WTC11 (cell line): ENCODE measurements around the gene GUCY1A2. TPM values are rescaled to one million over a fixed set of nuclear protein-coding genes. Genes with fewer than 3 reads are reported as not detected.

Experiments
- ATAC-seq: fragments of 200-7000 bp; cut with Tn5 transposase; 2 replicates; pipeline ENCODE4 v1.10.0; 2021; ENCODE audit warnings: mild to moderate bottlenecking, moderate library complexity
- CTCF ChIA-PET: fragments of 300-600 bp; sonication (Branson Sonifier 250); formaldehyde crosslinking; loops from one replicate; lab custom pipeline; 2021; ENCODE audit warnings: antibody characterized with exemption; lab: Charles Lee
- POLR2A ChIA-PET: fragments of 350-600 bp; sonication (Branson Sonifier 250); formaldehyde crosslinking; loops from one replicate; lab custom pipeline; 2021; ENCODE audit warnings: antibody characterized with exemption; lab: Charles Lee
- DNase-seq: peaks from one replicate; pipeline ENCODE4 v3.0.0; 2021; ENCODE audit warnings: low spot score
- H3K27ac Mint-ChIP-seq: 2 replicates; pipeline ENCODE4 v1.8.0; 2021; ENCODE audit warnings: mixed read lengths
- H3K27me3 Mint-ChIP-seq: 2 replicates; pipeline ENCODE4 v1.8.0; 2021; ENCODE audit warnings: low read depth, mild to moderate bottlenecking, moderate library complexity, mixed read lengths
- H3K36me3 Mint-ChIP-seq: 2 replicates; pipeline ENCODE4 v1.8.0; 2021; ENCODE audit warnings: mixed read lengths
- H3K4me1 Mint-ChIP-seq: 2 replicates; pipeline ENCODE4 v1.8.0; 2022; ENCODE audit warnings: mixed read lengths
- H3K4me3 Mint-ChIP-seq: 2 replicates; pipeline ENCODE4 v1.8.0; 2021; ENCODE audit warnings: mild to moderate bottlenecking, moderate library complexity, mixed read lengths
- H3K9me3 Mint-ChIP-seq: 2 replicates; pipeline ENCODE4 v1.8.0; 2021; ENCODE audit warnings: mixed read lengths
- CDX4 ChIP-seq: fragments of 250-450 bp; sonication (Bioruptor Pico); IDR thresholded peaks from 2 replicates; pipeline ENCODE4 v1.9.0; 2021; ENCODE audit warnings: moderate library complexity, mild to moderate bottlenecking, inconsistent platforms, borderline replicate concordance
- CREM ChIP-seq: sonication (generic); formaldehyde crosslinking; IDR thresholded peaks from 2 replicates; pipeline ENCODE4 v1.8.1; 2022; ENCODE audit warnings: mild to moderate bottlenecking, missing genetic modification reagents, moderate library complexity
- ERG ChIP-seq: fragments of 250-450 bp; sonication (Bioruptor Pico); IDR thresholded peaks from 2 replicates; pipeline ENCODE4 v1.8.0; 2021; ENCODE audit warnings: mild to moderate bottlenecking
- GRHL2 ChIP-seq: fragments of 250-450 bp; sonication (Bioruptor Pico); IDR thresholded peaks from 2 replicates; pipeline ENCODE4 v1.8.0; 2022; ENCODE audit warnings: mild to moderate bottlenecking, moderate library complexity; ENCODE audit not compliant: insufficient replicate concordance, severe bottlenecking
- IRF1 ChIP-seq: sonication (generic); formaldehyde crosslinking; IDR thresholded peaks from 2 replicates; pipeline ENCODE4 v1.8.0; 2023; ENCODE audit warnings: missing genetic modification reagents
- IRF2 ChIP-seq: sonication (generic); formaldehyde crosslinking; IDR thresholded peaks from 2 replicates; pipeline ENCODE4 v1.8.0; 2022; ENCODE audit warnings: low read depth, missing genetic modification reagents, borderline replicate concordance
- JAZF1 ChIP-seq: fragments of 250-450 bp; sonication (Bioruptor Pico); IDR thresholded peaks from 2 replicates; pipeline ENCODE4 v1.9.0; 2021; ENCODE audit warnings: moderate library complexity, mild to moderate bottlenecking, inconsistent platforms
- NFATC4 ChIP-seq: fragments of 250-450 bp; sonication (Bioruptor Pico); IDR thresholded peaks from 2 replicates; pipeline ENCODE4 v1.9.0; 2021; ENCODE audit warnings: mild to moderate bottlenecking
- NFE2L1 ChIP-seq: sonication (generic); formaldehyde crosslinking; IDR thresholded peaks from 2 replicates; pipeline ENCODE4 v1.8.1; 2023; ENCODE audit warnings: missing genetic modification reagents
- PRDM15 ChIP-seq: sonication (generic); formaldehyde crosslinking; IDR thresholded peaks from 2 replicates; pipeline ENCODE4 v1.8.0; 2022; ENCODE audit warnings: missing genetic modification reagents
- SMAD4 ChIP-seq: sonication (generic); formaldehyde crosslinking; IDR thresholded peaks from 2 replicates; pipeline ENCODE4 v1.8.0; 2022; ENCODE audit warnings: mild to moderate bottlenecking, missing genetic modification reagents
- SP1 ChIP-seq: sonication (generic); formaldehyde crosslinking; conservative IDR thresholded peaks from 2 replicates; pipeline ENCODE4 v1.8.1; 2022; ENCODE audit warnings: missing genetic modification reagents
- TCF7 ChIP-seq: sonication (generic); formaldehyde crosslinking; IDR thresholded peaks from 2 replicates; pipeline ENCODE4 v1.8.0; 2022; ENCODE audit warnings: mild to moderate bottlenecking, low read depth, missing genetic modification reagents, moderate library complexity
- TEAD4 ChIP-seq: sonication (generic); formaldehyde crosslinking; IDR thresholded peaks from 2 replicates; pipeline ENCODE4 v1.8.0; 2022; ENCODE audit warnings: mild to moderate bottlenecking, missing genetic modification reagents
- ZNF281 ChIP-seq: sonication (generic); formaldehyde crosslinking; IDR thresholded peaks from 2 replicates; pipeline ENCODE4 v1.8.0; 2023; ENCODE audit warnings: mild to moderate bottlenecking, missing genetic modification reagents
- ZNF396 ChIP-seq: fragments of 250-450 bp; sonication (Bioruptor Pico); IDR thresholded peaks from 2 replicates; pipeline ENCODE4 v1.8.0; 2021; ENCODE audit warnings: mild to moderate bottlenecking, moderate library complexity, borderline replicate concordance
- ZNF425 ChIP-seq: fragments of 250-450 bp; sonication (Bioruptor Pico); conservative IDR thresholded peaks from 2 replicates; pipeline ENCODE4 v1.9.0; 2021; ENCODE audit warnings: mild to moderate bottlenecking
- ZNF532 ChIP-seq: fragments of 250-450 bp; sonication (Bioruptor Pico); IDR thresholded peaks from 2 replicates; pipeline ENCODE4 v1.9.0; 2021; ENCODE audit warnings: mild to moderate bottlenecking, borderline replicate concordance
- total RNA-seq: library from RNA; stranded (reverse); gene quantifications from 3 replicates; pipeline ENCODE4 v1.2.3, GENCODE V29; 2021

Gene GUCY1A2
- total RNA-seq, 1 experiment from 2014 or later: 0.90 TPM

- CTCF ChIA-PET: no interaction called here
- ATAC-seq: no peak
- H3K4me3 Mint-ChIP-seq: no peak overlapping the region
- no peaks in the 10 kb centered on the region for H3K9me3 Mint-ChIP-seq
- no peaks in the 10 kb centered on the region for H3K27me3 Mint-ChIP-seq
- no peaks in the 10 kb centered on the region for H3K4me1 Mint-ChIP-seq
- TF ChIP-seq PRDM15 (CRISPR knock-in tag): no peak
- TF ChIP-seq TCF7 (CRISPR knock-in tag): no peak
- DNase-seq: no peak
- no peak overlapping the region for H3K27ac Mint-ChIP-seq
- POLR2A ChIA-PET: no interaction called here
- H3K36me3 Mint-ChIP-seq: no peaks in the 10 kb centered on the region
Observed at GRCh38 chr11:106834567-106834966, 183.7 kb downstream of the GUCY1A2 start.

- POLR2A ChIA-PET: no interaction called here
- Mint-ChIP-seq H3K4me3 (no peak overlapping the region), H3K36me3 (no peaks in the 10 kb centered on the region), H3K4me1 (no peaks in the 10 kb centered on the region), H3K27ac (no peak overlapping the region), H3K9me3 (no peaks in the 10 kb centered on the region), H3K27me3 (no peaks in the 10 kb centered on the region)
- ATAC-seq (no peak), DNase-seq (no peak)
- CTCF ChIA-PET: no interaction called here
- TF ChIP-seq IRF2 (CRISPR knock-in tag): no peak
- no peak for TF ChIP-seq TEAD4 (CRISPR knock-in tag)
- no peak for TF ChIP-seq ZNF396 (CRISPR knock-in tag)
- TF ChIP-seq SP1 (CRISPR knock-in tag): no peak
- no peak for TF ChIP-seq NFE2L1 (CRISPR knock-in tag)
- TF ChIP-seq CDX4 (CRISPR knock-in tag): no peak
- TF ChIP-seq SMAD4 (CRISPR knock-in tag): no peak
- no peak for TF ChIP-seq NFATC4
- TF ChIP-seq GRHL2 (CRISPR knock-in tag): no peak
- TF ChIP-seq ERG: no peak
- TF ChIP-seq JAZF1 (CRISPR knock-in tag): no peak
- no peak for TF ChIP-seq ZNF281 (CRISPR knock-in tag)
- TF ChIP-seq ZNF425 (CRISPR knock-in tag): no peak
- no peak for TF ChIP-seq ZNF532 (CRISPR knock-in tag)
- no peak for TF ChIP-seq CREM (CRISPR knock-in tag)
- TF ChIP-seq IRF1 (CRISPR knock-in tag): no peak
Observed at GRCh38 chr11:106828976-106829375, 189.3 kb downstream of the GUCY1A2 start.
